Fibroblast of peridontal ligament (primary cell): ENCODE measurements around the gene LRRC73.
"Not testable (repeated sequence)": the region's sequence is repeated elsewhere in the genome, so short reads cannot be mapped to it uniquely, and the experiment has no call there.

Experiments
- DNase-seq: peaks from one replicate; pipeline ENCODE4 v3.0.0-alpha.2; 2010; ENCODE audit errors: extremely low read depth

Gene LRRC73

GRCh38 chr6:43464337-43464736 is 45.8 kb downstream of the LRRC73 start:
- DNase-seq: no peak

- DNase-seq: no peak
These were observed 48.2 kb downstream of the LRRC73 start for GRCh38 chr6:43461936-43462335.

- no peak for DNase-seq
These were observed 50.1 kb downstream of the LRRC73 start for GRCh38 chr6:43460032-43460431.

- DNase-seq: no peak
These were observed 50.6 kb downstream of the LRRC73 start for GRCh38 chr6:43459535-43459934.

GRCh38 chr6:43458154-43458553 is 52.0 kb downstream of the LRRC73 start:
- DNase-seq: not testable (repeated sequence)

GRCh38 chr6:43457643-43458042 is 52.5 kb downstream of the LRRC73 start:
- no peak for DNase-seq
